C4-2B (cell line): Measurements from ENCODE around the gene KIF18A.
"Not testable (repeated sequence)": the region's sequence is repeated elsewhere in the genome, so short reads cannot be mapped to it uniquely, and the experiment has no call there.

Experiments used
- H3K27ac ChIP-seq: fragments of 450-650 bp; 2 replicates; pipeline ENCODE4 v1.5.1; 2017
- CTCF ChIP-seq: fragments of 450-650 bp; conservative IDR thresholded peaks from 2 replicates; pipeline ENCODE4 v1.5.1; 2017; ENCODE audit warnings: mild to moderate bottlenecking
- ZFX ChIP-seq: fragments of 450-650 bp; IDR thresholded peaks from 2 replicates; pipeline ENCODE4 v1.6.1; 2017

KIF18A gene

GRCh38 chr11:28140689-28141455 is 32.9 kb upstream of the KIF18A start:
- TF ChIP-seq CTCF, result no peak
- TF ChIP-seq ZFX, result no peak
- no peak overlapping the region for H3K27ac ChIP-seq

- H3K27ac ChIP-seq, result no peak overlapping the region
- TF ChIP-seq CTCF (no peak), ZFX (no peak)
Measured at GRCh38 chr11:28139841-28140415, 32.0 kb upstream of the KIF18A start.

- H3K27ac ChIP-seq, result no peak overlapping the region
- TF ChIP-seq ZFX, result no peak
- no peak for TF ChIP-seq CTCF
Measured at GRCh38 chr11:28137832-28138231, 29.9 kb upstream of the KIF18A start.

- no peak for TF ChIP-seq CTCF
- no peak overlapping the region for H3K27ac ChIP-seq
Measured at GRCh38 chr11:28137366-28137765, 29.4 kb upstream of the KIF18A start.

GRCh38 chr11:28136157-28136556 is 28.2 kb upstream of the KIF18A start:
- not testable (repeated sequence) for H3K27ac ChIP-seq

GRCh38 chr11:28133146-28133545 is 25.2 kb upstream of the KIF18A start:
- TF ChIP-seq CTCF (no peak), ZFX (no peak)

GRCh38 chr11:28132548-28132947 is 24.6 kb upstream of the KIF18A start:
- H3K27ac ChIP-seq, result no peak overlapping the region
- TF ChIP-seq CTCF (no peak), ZFX (no peak)

More at GRCh38 chr11:28133146-28133545, 25.2 kb upstream of the KIF18A start:
- no peak overlapping the region for H3K27ac ChIP-seq

- H3K27ac ChIP-seq, result no peak overlapping the region
Measured at GRCh38 chr11:28123151-28123581, 15.2 kb upstream of the KIF18A start.

More at GRCh38 chr11:28123151-28123581, 15.2 kb upstream of the KIF18A start:
- TF ChIP-seq CTCF, result no peak
- TF ChIP-seq ZFX, result no peak
